H1 (cell line): ENCODE data around the gene UBR2. TPM values are rescaled to one million over a fixed set of nuclear protein-coding genes. Genes with fewer than 3 reads are reported as not detected.

Experiments used
- CTCF ChIA-PET: fragments of 300-600 bp; sonication (Branson Sonifier 250); formaldehyde crosslinking; loops from one replicate; lab custom pipeline; 2021; ENCODE audit not compliant: partially characterized antibody; lab: Charles Lee
- POLR2A ChIA-PET: fragments of 300-600 bp; sonication (Branson Sonifier 250); formaldehyde crosslinking; loops from one replicate; lab custom pipeline; 2021; ENCODE audit warnings: inconsistent platforms; ENCODE audit not compliant: partially characterized antibody; lab: Charles Lee
- DNase-seq, 2 experiments: peaks; one replicate each; pipeline versions ENCODE4 v3.0.0 to v3.0.0-alpha.2; 2010 to 2022; ENCODE audit warnings: low spot score in 2 of 2, low read depth in 1 of 2, mixed read lengths in 1 of 2
- FAIRE-seq: peaks from 2 replicates; lab custom pipeline; 2011; peaks lifted over from hg19 to GRCh38; lab: Jason Lieb, UNC
- H2AFZ ChIP-seq: 2 replicates; pipeline ENCODE4 v1.8.1; 2012; ENCODE audit warnings: low read length, inconsistent platforms
- H2AK5ac ChIP-seq: 2 replicates; pipeline ENCODE4 v1.6.1; 2013; ENCODE audit warnings: low read depth, low read length
- H2BK120ac ChIP-seq: replicated peaks from 2 replicates; pipeline ENCODE3; 2013; ENCODE audit warnings: low read depth, low read length, inconsistent platforms
- H2BK12ac ChIP-seq: 2 replicates; pipeline ENCODE4 v1.6.1; 2013; ENCODE audit warnings: low read depth, low read length
- H2BK15ac ChIP-seq: 2 replicates; pipeline ENCODE4 v1.6.1; 2013; ENCODE audit warnings: low read length
- H2BK20ac ChIP-seq: 2 replicates; pipeline ENCODE4 v1.6.1; 2013; ENCODE audit warnings: low read length
- H2BK5ac ChIP-seq: 2 replicates; pipeline ENCODE4 v1.6.1; 2013; ENCODE audit warnings: low read depth, low read length
- H3K14ac ChIP-seq: 2 replicates; pipeline ENCODE4 v1.6.1; 2013; ENCODE audit warnings: inconsistent platforms; ENCODE audit not compliant: insufficient read length
- H3K18ac ChIP-seq: 2 replicates; pipeline ENCODE4 v1.6.1; 2013; ENCODE audit warnings: low read length; ENCODE audit errors: extremely low read depth
- H3K23ac ChIP-seq: 2 replicates; pipeline ENCODE4 v1.6.1; 2013; ENCODE audit warnings: inconsistent platforms; ENCODE audit not compliant: insufficient read length
- H3K23me2 ChIP-seq: 2 replicates; pipeline ENCODE4 v1.6.1; 2013; ENCODE audit warnings: low read depth, low read length
- H3K27ac ChIP-seq: 2 replicates; pipeline ENCODE4 v1.6.1; 2011; ENCODE audit warnings: low read depth, low read length, inconsistent platforms
- H3K27me3 ChIP-seq, 4 experiments: replicated peaks in 1 of 4; 1 replicate in 1 of 4; 2 replicates in 3 of 4; pipeline versions ENCODE4 v1.6.1 to v1.8.1; 2011 to 2013; ENCODE audit warnings: low read length in 3 of 4, mild to moderate bottlenecking in 3 of 4, inconsistent platforms in 2 of 4, mixed read lengths in 2 of 4, moderate library complexity in 1 of 4; ENCODE audit not compliant: control insufficient read depth in 3 of 4, insufficient read depth in 3 of 4; ENCODE audit errors: extremely low read depth in 1 of 4
- H3K36me3 ChIP-seq, 4 experiments: 2 replicates each; pipeline versions ENCODE4 v1.6.1 to v1.8.1; 2011 to 2013; ENCODE audit warnings: mild to moderate bottlenecking in 4 of 4, low read length in 3 of 4, moderate library complexity in 2 of 4, control low read depth in 1 of 4, inconsistent platforms in 1 of 4; ENCODE audit not compliant: insufficient read depth in 4 of 4, control insufficient read depth in 2 of 4
- H3K4ac ChIP-seq: replicated peaks from 2 replicates; pipeline ENCODE3; 2013; ENCODE audit warnings: low read length, low read depth, mixed read lengths, inconsistent platforms; ENCODE audit not compliant: insufficient read length
- H3K4me1 ChIP-seq, 4 experiments: replicated peaks in 1 of 4; 1 replicate in 1 of 4; 2 replicates in 3 of 4; pipeline versions ENCODE4 v1.6.1 to v1.8.1; 2011 to 2013; ENCODE audit warnings: low read length in 3 of 4, inconsistent platforms in 2 of 4, mixed read lengths in 1 of 4; ENCODE audit not compliant: insufficient read depth in 4 of 4, control insufficient read depth in 3 of 4
- H3K4me2 ChIP-seq, 2 experiments: 2 replicates each; pipeline versions ENCODE4 v1.6.1 to v1.8.1; 2011 to 2013; ENCODE audit warnings: low read depth in 2 of 2, low read length in 2 of 2, control low read depth in 1 of 2, inconsistent platforms in 1 of 2, mild to moderate bottlenecking in 1 of 2; ENCODE audit not compliant: insufficient read depth in 1 of 2
- H3K4me3 ChIP-seq, 4 experiments: fragments of 200-600, 300-600 bp in 1 of 4; sonication (generic), shearing (Covaris generic), sonication (Bioruptor Twin) in 1 of 4; 2 replicates each; pipeline versions ENCODE4 v1.5.1 to v1.8.1; 2011 to 2016; ENCODE audit warnings: low read length in 4 of 4, low read depth in 3 of 4, control low read depth in 2 of 4, inconsistent platforms in 2 of 4, mild to moderate bottlenecking in 2 of 4, mixed read lengths in 1 of 4, moderate library complexity in 1 of 4; ENCODE audit not compliant: insufficient read depth in 2 of 4; ENCODE audit errors: extremely low read depth in 1 of 4
- H3K56ac ChIP-seq: replicated peaks from 2 replicates; pipeline ENCODE3; 2013; ENCODE audit warnings: low read depth, mild to moderate bottlenecking, mixed read lengths, low read length, inconsistent platforms; ENCODE audit not compliant: insufficient read length
- H3K79me1 ChIP-seq: 2 replicates; pipeline ENCODE4 v1.6.1; 2013; ENCODE audit warnings: low read depth, low read length, control low read depth
- H3K79me2 ChIP-seq, 2 experiments: 2 replicates each; pipeline versions ENCODE4 v1.6.1 to v1.8.1; 2012 to 2013; ENCODE audit warnings: low read length in 2 of 2, mild to moderate bottlenecking in 2 of 2, inconsistent platforms in 1 of 2; ENCODE audit not compliant: insufficient read depth in 2 of 2, control insufficient read depth in 1 of 2
- H3K9ac ChIP-seq, 4 experiments: replicated peaks in 1 of 4; 1 replicate in 1 of 4; 2 replicates in 3 of 4; pipeline versions ENCODE4 v1.6.1 to v1.8.1; 2011 to 2013; ENCODE audit warnings: low read depth in 3 of 4, low read length in 3 of 4, control low read depth in 2 of 4, mild to moderate bottlenecking in 2 of 4, moderate library complexity in 2 of 4, inconsistent platforms in 1 of 4; ENCODE audit errors: extremely low read depth in 1 of 4
- H3K9me3 ChIP-seq, 2 experiments: 2 replicates each; pipeline versions ENCODE4 v1.6.1 to v1.8.1; 2012 to 2013; ENCODE audit warnings: mild to moderate bottlenecking in 2 of 2, moderate library complexity in 2 of 2, control low read depth in 1 of 2, inconsistent platforms in 1 of 2, low read depth in 1 of 2, low read length in 1 of 2, mixed read lengths in 1 of 2; ENCODE audit not compliant: insufficient read depth in 2 of 2
- H4K20me1 ChIP-seq, 2 experiments: replicated peaks in 1 of 2; 2 replicates each; pipeline versions ENCODE3 to v1.8.1; 2011 to 2013; ENCODE audit warnings: inconsistent platforms in 2 of 2, low read length in 2 of 2, mild to moderate bottlenecking in 1 of 2; ENCODE audit not compliant: insufficient read depth in 2 of 2, control insufficient read depth in 1 of 2
- H4K5ac ChIP-seq: 2 replicates; pipeline ENCODE4 v1.6.1; 2013; ENCODE audit warnings: low read length, low read depth, mixed read lengths, inconsistent platforms; ENCODE audit not compliant: insufficient read length
- H4K8ac ChIP-seq: 2 replicates; pipeline ENCODE4 v1.8.0; 2013; ENCODE audit warnings: mild to moderate bottlenecking, moderate library complexity, low read length, inconsistent platforms; ENCODE audit not compliant: insufficient read depth; ENCODE audit errors: extremely low read depth
- H4K91ac ChIP-seq: replicated peaks from 2 replicates; pipeline ENCODE3; 2013; ENCODE audit warnings: low read length, mixed read lengths, inconsistent platforms; ENCODE audit not compliant: insufficient read length
- ASH2L ChIP-seq: fragments of 200-600, 300-600 bp; sonication (generic); IDR thresholded peaks from one replicate; pipeline ENCODE4 v1.7.1; 2017; ENCODE audit warnings: low read length
- CHD1 ChIP-seq: IDR thresholded peaks from 2 replicates; pipeline ENCODE4 v1.6.1; 2012; ENCODE audit warnings: low read depth, low read length, improper control_type of control experiment
- EP300 ChIP-seq, 2 experiments: IDR thresholded peaks; 1 replicate in 1 of 2; 2 replicates in 1 of 2; pipeline ENCODE4 v1.6.1; 2011 to 2012; ENCODE audit warnings: low read depth in 2 of 2, low read length in 2 of 2, mild to moderate bottlenecking in 2 of 2, borderline replicate concordance in 1 of 2, inconsistent platforms in 1 of 2, moderate library complexity in 1 of 2
- HDAC2 ChIP-seq, 2 experiments: fragments of 300-600 bp in 1 of 2; sonication (generic) in 1 of 2; IDR thresholded peaks; 2 replicates each; pipeline ENCODE4 v1.6.1; 2011 to 2012; ENCODE audit warnings: low read depth in 2 of 2, low read length in 2 of 2, mild to moderate bottlenecking in 2 of 2, moderate library complexity in 2 of 2, borderline replicate concordance in 1 of 2, inconsistent platforms in 1 of 2
- TEAD4 ChIP-seq: IDR thresholded peaks from 2 replicates; pipeline ENCODE4 v1.6.1; 2012; ENCODE audit warnings: low read depth, low read length, inconsistent platforms, mixed read lengths
- WGBS, 2 experiments: shearing (Covaris generic) in 1 of 2; methylation state at CpG; one replicate each; pipeline versions ENCODE4 v1.1.6 to v1.1.7; 2013 to 2015; ENCODE audit warnings: low lambda C conversion rate in 2 of 2, mixed read lengths in 2 of 2, inconsistent platforms in 1 of 2, low coverage in 1 of 2, missing lambda C conversion rate in 1 of 2; ENCODE audit not compliant: insufficient replicate concordance in 2 of 2, insufficient coverage in 1 of 2, insufficient read length in 1 of 2; ENCODE audit errors: extremely low coverage in 1 of 2, missing lambda C conversion rate in 1 of 2; 5-methylcytosine and 5-hydroxymethylcytosine counted together
- polyA plus RNA-seq, 7 experiments: library from polyadenylated mRNA; depleted of rRNA in 3 of 7; stranded (reverse) in 5 of 7; unstranded in 2 of 7; fragments of >200 nt in 5 of 7; fragments of 200-250 nt in 2 of 7; gene quantifications; 1 replicate in 5 of 7; 2 replicates in 1 of 7; 4 replicates in 1 of 7; pipeline versions ENCODE4 v1.2.1 to v1.2.3, GENCODE V29; 2011 to 2013; ENCODE audit warnings: missing spikeins in 2 of 7, mixed read lengths in 2 of 7
- total RNA-seq: library from RNA; stranded (reverse); fragmentation: NEBNext Ultra II Directional; extraction: Animal tissue kit (Norgen Biotek cat#: 25700); gene quantifications from 2 replicates; pipeline ENCODE4 v1.2.1, GENCODE V29; 2021
- TF ChIP-seq, protein P1 (sequence below): IDR thresholded peaks from 2 replicates; pipeline ENCODE4 v1.6.1; 2011; ENCODE audit warnings: low read length, improper control_type of control experiment

UBR2 gene
- total and polyA plus RNA-seq, 2 of the 8 experiments (the other 6 are each of a cell fraction or from before 2014, with no cell fraction given): 6.5 to 19.5 TPM

DNA sequence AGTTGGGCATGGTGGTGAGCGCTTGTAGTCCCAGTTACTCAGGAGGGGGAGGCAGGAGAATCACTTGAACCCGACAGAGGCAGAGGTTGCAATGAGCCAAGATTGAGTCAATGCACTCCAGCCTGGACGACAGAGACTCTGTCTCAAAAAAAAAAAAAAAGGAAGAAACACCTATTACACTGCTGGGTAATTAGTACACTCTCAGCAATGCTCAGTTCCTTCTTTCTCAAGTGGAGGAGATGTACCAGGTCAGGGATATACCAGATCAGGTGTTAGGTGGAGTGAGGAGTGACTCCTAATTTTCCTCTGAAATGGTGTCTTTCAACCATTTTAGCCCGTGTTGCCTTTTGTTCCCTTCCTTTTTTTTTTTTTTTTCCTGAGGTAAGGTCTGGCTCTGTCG is 30.0 kb upstream of the UBR2 start:
- Histone ChIP-seq H3K27ac (no peak overlapping the region), H2BK120ac (no peak overlapping the region), H3K27me3 (no peaks in the 10 kb centered on the region), H3K18ac (no peak overlapping the region), H2AK5ac (no peak overlapping the region), H2BK20ac (no peak overlapping the region), H3K4me3 (no peak overlapping the region), H3K36me3 (no peaks in the 10 kb centered on the region), H2BK12ac (no peak overlapping the region), H3K4ac (no peak overlapping the region), H2AFZ (no peak overlapping the region), H2BK15ac (no peak overlapping the region), H3K4me1 (no peaks in the 10 kb centered on the region), H4K20me1 (no peaks in the 10 kb centered on the region), H4K91ac (no peak overlapping the region), H3K4me2 (no peak overlapping the region)
- no peak for FAIRE-seq
- POLR2A ChIA-PET: interaction anchor here (1.4 kb wide), 1 partner anchor 14 kb away, joined by 5 read pairs; no protein-coding TSS in a partner anchor
- TF ChIP-seq HDAC2 (IDR thresholded peaks at IDR 0.05; ENCODE audit: borderline replicate concordance in 1 of 2, low read depth in 2 of 2, low read length in 2 of 2): no peak
- TF ChIP-seq, protein P1, sequence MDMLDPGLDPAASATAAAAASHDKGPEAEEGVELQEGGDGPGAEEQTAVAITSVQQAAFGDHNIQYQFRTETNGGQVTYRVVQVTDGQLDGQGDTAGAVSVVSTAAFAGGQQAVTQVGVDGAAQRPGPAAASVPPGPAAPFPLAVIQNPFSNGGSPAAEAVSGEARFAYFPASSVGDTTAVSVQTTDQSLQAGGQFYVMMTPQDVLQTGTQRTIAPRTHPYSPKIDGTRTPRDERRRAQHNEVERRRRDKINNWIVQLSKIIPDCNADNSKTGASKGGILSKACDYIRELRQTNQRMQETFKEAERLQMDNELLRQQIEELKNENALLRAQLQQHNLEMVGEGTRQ: no peak
- TF ChIP-seq EP300 (IDR thresholded peaks at IDR 0.05; ENCODE audit: borderline replicate concordance in 1 of 2, low read depth in 2 of 2, low read length in 2 of 2): no peak
- no peak for TF ChIP-seq ASH2L
- TF ChIP-seq TEAD4: no peak
- no peak for TF ChIP-seq CHD1
- TF ChIP-seq, all 59 proteins: peak for 0
- Histone ChIP-seq H3K23me2 (no peaks in the 10 kb centered on the region), H3K56ac (no peak overlapping the region), H2BK5ac (no peak overlapping the region), H3K79me2 (no peaks in the 10 kb centered on the region), H4K8ac (no peak overlapping the region), H3K9ac (no peak overlapping the region), H4K5ac (no peak overlapping the region), H3K9me3 (no peaks in the 10 kb centered on the region), H3K79me1 (no peaks in the 10 kb centered on the region), H3K23ac (no peak overlapping the region), H3K14ac (no peak overlapping the region)
- DNase-seq: no peak
- CTCF ChIA-PET: interaction anchor here (1.0 to 10.1 kb wide), 4 partner anchors 8 to 224 kb away, joined by 4 to 88 read pairs (median 22); no protein-coding TSS in a partner anchor
- 89% methylated on average over 5 of the region's 5 CpGs; no CpG with 5 or more reads in 1 of the 2 experiments for WGBS, 2 experiments
